Stimulated activated CD4-positive, alpha-beta T cell treated with anti-CD3 and anti-CD28 coated beads, Interleukin-4, amount 100 ng/mL, for 4 hours (primary cell): Measurements from ENCODE around the gene PARN.

ENCODE experiments used
- DNase-seq, 2 experiments: peaks; one replicate each; pipeline ENCODE4 v3.0.0-alpha.2; 2020

The PARN gene

GRCh38 chr16:14524979-14525378 lies 105.1 kb downstream of the PARN start:
- no peak for DNase-seq

GRCh38 chr16:14523632-14524031 lies 106.4 kb downstream of the PARN start:
- DNase-seq: no peak

- no peak for DNase-seq
These were observed 107.4 kb downstream of the PARN start for GRCh38 chr16:14522671-14523070.

GRCh38 chr16:14520753-14521152 lies 109.3 kb downstream of the PARN start:
- no peak for DNase-seq

GRCh38 chr16:14514967-14515366 lies 115.1 kb downstream of the PARN start:
- no peak for DNase-seq

GRCh38 chr16:14513389-14514107 lies 116.5 kb downstream of the PARN start:
- DNase-seq: no peak

GRCh38 chr16:14511800-14512135 lies 118.3 kb downstream of the PARN start:
- DNase-seq: no peak

GRCh38 chr16:14510939-14511799 lies 118.9 kb downstream of the PARN start:
- DNase-seq: no peak

GRCh38 chr16:14510581-14510938 lies 119.5 kb downstream of the PARN start:
- no peak for DNase-seq

- DNase-seq: no peak
These were observed 120.4 kb downstream of the PARN start for GRCh38 chr16:14509675-14510132.

GRCh38 chr16:14509055-14509454 lies 121.0 kb downstream of the PARN start:
- DNase-seq: no peak

GRCh38 chr16:14505846-14506245 lies 124.2 kb downstream of the PARN start:
- DNase-seq: no peak

- DNase-seq: no peak
These were observed 126.9 kb downstream of the PARN start for GRCh38 chr16:14502932-14503741.

GRCh38 chr16:14502256-14502875 lies 127.7 kb downstream of the PARN start:
- DNase-seq: no peak

GRCh38 chr16:14501331-14502255 lies 128.5 kb downstream of the PARN start:
- no peak for DNase-seq

- DNase-seq: no peak
These were observed 129.3 kb downstream of the PARN start for GRCh38 chr16:14500791-14501190.

GRCh38 chr16:14499110-14499509 lies 130.9 kb downstream of the PARN start:
- DNase-seq: no peak

GRCh38 chr16:14497245-14498082 lies 132.6 kb downstream of the PARN start:
- DNase-seq: no peak

GRCh38 chr16:14496786-14497185 lies 133.3 kb downstream of the PARN start:
- DNase-seq: no peak

- no peak for DNase-seq
These were observed 133.9 kb downstream of the PARN start for GRCh38 chr16:14496047-14496770.
